Activated naive CD8-positive, alpha-beta T cell treated with anti-CD3 and anti-CD28 coated beads for 36 hours (primary cell): Measurements from ENCODE around the gene SLC34A3. TPM values are rescaled to one million over a fixed set of nuclear protein-coding genes. Genes with fewer than 3 reads are reported as not detected.

Source experiments
- DNase-seq: peaks from one replicate; pipeline ENCODE4 v3.0.0; 2021
- H3K27ac Mint-ChIP-seq: one replicate; pipeline ENCODE4 v1.8.0; 2022; ENCODE audit warnings: mild to moderate bottlenecking, moderate library complexity, mixed read lengths
- H3K27me3 Mint-ChIP-seq: one replicate; pipeline ENCODE4 v1.8.0; 2022; ENCODE audit warnings: mild to moderate bottlenecking, mixed read lengths
- H3K36me3 Mint-ChIP-seq: one replicate; pipeline ENCODE4 v1.8.0; 2021; ENCODE audit warnings: mild to moderate bottlenecking, mixed read lengths
- H3K4me1 Mint-ChIP-seq: one replicate; pipeline ENCODE4 v1.8.0; 2021; ENCODE audit warnings: mixed read lengths
- H3K4me3 Mint-ChIP-seq: one replicate; pipeline ENCODE4 v1.8.0; 2022; ENCODE audit warnings: mild to moderate bottlenecking, moderate library complexity, mixed read lengths
- H3K9me3 Mint-ChIP-seq: one replicate; pipeline ENCODE4 v1.8.0; 2022; ENCODE audit warnings: mixed read lengths
- total RNA-seq, 2 experiments: library from RNA; stranded (reverse); gene quantifications; one replicate each; pipeline ENCODE4 v1.2.3, GENCODE V29; 2021

The SLC34A3 gene
- total RNA-seq, 2 experiments from 2014 or later: not detected

DNA sequence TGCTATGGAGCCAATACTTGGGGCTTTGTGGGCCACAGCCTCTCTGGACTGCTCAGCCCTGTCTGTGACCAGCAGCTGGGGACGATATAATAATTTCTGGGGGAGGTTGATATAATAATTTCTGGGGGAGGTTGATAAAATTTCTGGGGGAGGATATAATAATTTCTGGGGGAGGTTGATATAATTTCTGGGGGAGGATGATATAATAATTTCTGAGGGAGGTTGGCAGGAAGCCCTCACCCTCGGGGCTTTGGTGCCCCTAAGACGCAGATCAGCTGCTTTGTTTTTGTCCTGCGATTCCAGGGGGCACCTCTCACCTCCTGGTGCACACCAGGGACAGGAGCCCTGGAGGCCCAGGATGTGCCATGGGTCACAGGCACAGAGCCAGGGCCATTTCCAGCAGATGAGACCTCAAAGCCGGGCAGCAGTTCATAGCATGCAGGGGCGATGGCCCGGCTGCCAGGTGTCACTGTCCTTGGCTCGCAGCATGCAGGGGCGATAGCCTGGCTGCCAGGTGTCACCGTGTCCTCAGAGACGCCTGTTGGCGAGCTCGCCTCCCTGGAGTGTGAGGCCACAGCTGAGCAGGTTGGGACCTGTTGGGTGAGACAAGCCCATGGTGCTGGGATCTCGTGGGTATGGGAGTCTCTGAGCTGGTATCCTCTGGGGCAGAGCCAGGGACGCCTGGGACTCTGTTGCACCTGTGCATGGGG, 43.1 kb downstream of the SLC34A3 start:
- H3K9me3 Mint-ChIP-seq: no peaks in the 10 kb centered on the region
- H3K27ac Mint-ChIP-seq: no peak overlapping the region
- no peak for DNase-seq
- H3K27me3 Mint-ChIP-seq: peaks cover 11% of the 10 kb centered on the region
- no peak overlapping the region for H3K4me3 Mint-ChIP-seq
- peaks cover 14% of the 10 kb centered on the region for H3K36me3 Mint-ChIP-seq
- peaks cover 14% of the 10 kb centered on the region for H3K4me1 Mint-ChIP-seq

DNA sequence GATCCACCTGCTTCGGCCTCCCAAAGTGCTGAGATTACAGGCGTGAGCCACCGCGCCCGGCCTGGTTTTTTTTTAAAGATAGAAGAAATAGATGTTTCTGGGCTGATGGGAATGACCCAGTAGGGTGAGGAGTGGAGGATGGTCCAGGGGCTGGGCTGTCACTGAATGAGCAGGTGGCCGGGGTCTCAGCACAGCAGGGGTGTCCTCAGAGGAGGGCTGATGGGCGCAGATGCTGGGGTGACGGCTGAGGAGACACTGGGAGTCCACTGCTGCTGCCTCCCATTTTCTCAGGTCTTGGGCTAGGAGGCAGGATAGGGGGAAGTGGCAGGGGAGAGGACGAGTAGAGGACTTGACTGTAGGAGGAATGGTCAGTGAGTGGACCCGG, 44.5 kb downstream of the SLC34A3 start:
- Mint-ChIP-seq H3K36me3 (peaks cover 4% of the 10 kb centered on the region), H3K9me3 (no peaks in the 10 kb centered on the region), H3K27me3 (peaks cover 11% of the 10 kb centered on the region), H3K27ac (no peak overlapping the region), H3K4me1 (peaks cover 14% of the 10 kb centered on the region), H3K4me3 (no peak overlapping the region)
- DNase-seq: no peak

DNA sequence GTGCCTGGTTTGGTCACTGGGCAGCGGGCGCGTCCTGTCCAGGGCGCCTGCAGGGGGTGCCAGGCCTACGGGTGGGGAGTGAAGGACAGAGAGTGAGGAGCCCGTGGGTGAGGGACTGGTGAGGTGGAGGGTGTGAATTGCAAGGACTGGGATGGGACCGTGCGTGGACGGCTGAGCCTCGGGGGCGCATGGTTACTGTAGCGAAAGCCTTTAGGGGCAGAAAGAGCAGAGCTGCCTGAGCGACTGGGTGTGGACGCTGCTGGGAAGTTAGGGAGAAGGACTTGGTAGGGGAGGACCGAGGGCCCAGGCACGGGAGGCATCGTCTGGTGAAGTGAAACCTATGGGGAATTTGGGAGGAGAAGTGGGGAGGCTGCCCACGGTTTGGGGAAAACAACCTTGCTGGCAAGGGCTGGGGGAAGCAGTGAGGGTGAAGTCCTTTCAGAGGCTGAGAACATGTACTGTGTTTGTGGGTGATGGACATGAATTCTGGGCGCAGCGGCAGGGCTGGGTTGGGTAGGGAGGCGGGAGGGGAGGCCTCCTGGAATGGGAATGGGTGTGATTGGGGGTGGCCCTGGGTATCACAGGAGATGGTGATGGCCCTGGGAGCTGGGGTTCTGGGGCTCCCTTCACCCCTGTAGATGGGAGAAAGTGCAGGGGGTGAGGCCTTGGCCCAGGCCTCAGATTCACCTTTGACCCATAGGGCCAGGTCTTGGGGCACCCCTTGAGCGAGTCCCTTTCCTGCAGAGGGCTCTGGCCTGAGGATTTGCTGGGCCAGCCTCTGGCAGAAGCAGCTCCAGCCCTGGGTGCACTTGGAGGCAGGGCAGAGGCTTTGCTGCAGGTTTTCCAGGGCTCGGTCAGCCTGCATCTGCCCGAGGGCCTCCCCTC, 45.1 kb downstream of the SLC34A3 start:
- no peak for DNase-seq
- H3K27ac Mint-ChIP-seq: peak overlapping the region; percentile 4
- H3K9me3 Mint-ChIP-seq: no peaks in the 10 kb centered on the region
- H3K4me1 Mint-ChIP-seq: peaks cover 14% of the 10 kb centered on the region
- H3K4me3 Mint-ChIP-seq: no peak overlapping the region
- H3K36me3 Mint-ChIP-seq: peaks cover 4% of the 10 kb centered on the region
- peaks cover 11% of the 10 kb centered on the region for H3K27me3 Mint-ChIP-seq

- peak overlapping the region; percentile 80 for H3K4me3 Mint-ChIP-seq
- H3K4me1 Mint-ChIP-seq: peaks cover 8% of the 10 kb centered on the region
- no peak for DNase-seq
- peaks cover 11% of the 10 kb centered on the region for H3K27me3 Mint-ChIP-seq
- H3K9me3 Mint-ChIP-seq: no peaks in the 10 kb centered on the region
- H3K36me3 Mint-ChIP-seq: no peaks in the 10 kb centered on the region
- H3K27ac Mint-ChIP-seq: peak overlapping the region; percentile 87
These were observed 46.0 kb downstream of the SLC34A3 start for GRCh38 chr9:137276473-137277328.

- no peaks in the 10 kb centered on the region for H3K9me3 Mint-ChIP-seq
- DNase-seq: peak; percentile 56
- H3K27ac Mint-ChIP-seq: peak within 1 kb of the TSS; percentile 87
- no peaks in the 10 kb centered on the region for H3K36me3 Mint-ChIP-seq
- peaks cover 9% of the 10 kb centered on the region for H3K4me1 Mint-ChIP-seq
- peaks cover 16% of the 10 kb centered on the region for H3K27me3 Mint-ChIP-seq
- H3K4me3 Mint-ChIP-seq: peak within 1 kb of the TSS; percentile 80
These were observed 46.8 kb downstream of the SLC34A3 start, which contains the start of gene TOR4A for GRCh38 chr9:137277329-137278041. TOR4A (plus strand) TSS chr9:137277726; CDS start chr9:137278690, 964 bp downstream.

GRCh38 chr9:137278061-137278701, 47.5 kb downstream of the SLC34A3 start:
- H3K9me3 Mint-ChIP-seq: no peaks in the 10 kb centered on the region
- peaks cover 21% of the 10 kb centered on the region for H3K27me3 Mint-ChIP-seq
- peaks cover 10% of the 10 kb centered on the region for H3K4me1 Mint-ChIP-seq
- H3K4me3 Mint-ChIP-seq: peak overlapping the region; percentile 80
- no peak for DNase-seq
- peak overlapping the region; percentile 20 for H3K27ac Mint-ChIP-seq
- H3K36me3 Mint-ChIP-seq: no peaks in the 10 kb centered on the region

GRCh38 chr9:137278721-137279711, 48.3 kb downstream of the SLC34A3 start:
- Mint-ChIP-seq H3K9me3 (no peaks in the 10 kb centered on the region), H3K27ac (no peak overlapping the region), H3K27me3 (peaks cover 27% of the 10 kb centered on the region), H3K4me3 (no peak overlapping the region), H3K36me3 (no peaks in the 10 kb centered on the region), H3K4me1 (peaks cover 10% of the 10 kb centered on the region)
- DNase-seq: no peak

- Mint-ChIP-seq H3K27me3 (peaks cover 31% of the 10 kb centered on the region), H3K27ac (no peak overlapping the region), H3K36me3 (no peaks in the 10 kb centered on the region), H3K4me3 (no peak overlapping the region), H3K9me3 (no peaks in the 10 kb centered on the region), H3K4me1 (peaks cover 7% of the 10 kb centered on the region)
- no peak for DNase-seq
These were observed 49.2 kb downstream of the SLC34A3 start for GRCh38 chr9:137279741-137280473.

DNA sequence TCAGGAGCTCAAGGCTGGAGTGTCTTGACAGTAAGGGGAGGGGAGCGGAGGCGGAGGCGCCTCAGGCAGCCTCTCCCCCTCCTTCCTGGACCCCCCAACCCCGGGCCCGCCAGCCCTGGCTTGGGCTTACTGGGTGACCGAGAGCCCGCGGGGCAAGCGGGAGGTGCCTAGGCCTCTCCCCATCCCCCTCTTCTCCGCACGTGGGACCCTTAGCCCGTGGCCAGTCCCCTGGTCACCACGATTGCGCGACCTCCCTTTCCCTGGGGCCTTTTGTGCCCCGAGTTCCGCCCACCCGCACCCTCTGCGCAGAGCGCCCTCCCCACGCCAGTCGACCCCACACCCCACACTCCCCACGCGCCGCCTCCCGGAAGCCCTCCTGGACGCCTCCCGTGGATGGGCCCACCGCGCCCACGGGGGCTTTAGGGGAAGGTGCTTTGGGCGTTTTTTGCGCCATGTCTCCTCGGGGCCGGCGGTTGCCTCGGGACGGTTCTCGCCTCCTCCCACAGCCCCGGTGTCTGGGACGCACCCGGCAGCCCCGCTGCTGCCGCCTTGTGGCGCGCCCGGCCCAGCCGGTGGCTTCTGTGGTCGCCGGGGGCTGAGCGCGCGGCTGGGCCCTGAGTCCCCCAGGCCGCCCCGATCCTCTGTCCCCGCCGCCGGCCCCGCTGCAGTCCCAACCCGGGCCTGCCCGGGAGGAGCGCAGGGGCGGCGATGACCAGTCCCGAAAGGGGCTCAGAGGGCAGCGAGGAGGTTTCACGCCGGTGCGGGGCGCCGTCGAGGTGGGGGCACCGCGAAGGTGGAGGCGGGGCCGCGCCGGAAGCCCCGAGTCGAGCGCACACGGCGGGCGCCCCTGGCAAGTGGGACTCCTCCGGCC, 50.0 kb downstream of the SLC34A3 start:
- H3K27ac Mint-ChIP-seq: no peak overlapping the region

DNA sequence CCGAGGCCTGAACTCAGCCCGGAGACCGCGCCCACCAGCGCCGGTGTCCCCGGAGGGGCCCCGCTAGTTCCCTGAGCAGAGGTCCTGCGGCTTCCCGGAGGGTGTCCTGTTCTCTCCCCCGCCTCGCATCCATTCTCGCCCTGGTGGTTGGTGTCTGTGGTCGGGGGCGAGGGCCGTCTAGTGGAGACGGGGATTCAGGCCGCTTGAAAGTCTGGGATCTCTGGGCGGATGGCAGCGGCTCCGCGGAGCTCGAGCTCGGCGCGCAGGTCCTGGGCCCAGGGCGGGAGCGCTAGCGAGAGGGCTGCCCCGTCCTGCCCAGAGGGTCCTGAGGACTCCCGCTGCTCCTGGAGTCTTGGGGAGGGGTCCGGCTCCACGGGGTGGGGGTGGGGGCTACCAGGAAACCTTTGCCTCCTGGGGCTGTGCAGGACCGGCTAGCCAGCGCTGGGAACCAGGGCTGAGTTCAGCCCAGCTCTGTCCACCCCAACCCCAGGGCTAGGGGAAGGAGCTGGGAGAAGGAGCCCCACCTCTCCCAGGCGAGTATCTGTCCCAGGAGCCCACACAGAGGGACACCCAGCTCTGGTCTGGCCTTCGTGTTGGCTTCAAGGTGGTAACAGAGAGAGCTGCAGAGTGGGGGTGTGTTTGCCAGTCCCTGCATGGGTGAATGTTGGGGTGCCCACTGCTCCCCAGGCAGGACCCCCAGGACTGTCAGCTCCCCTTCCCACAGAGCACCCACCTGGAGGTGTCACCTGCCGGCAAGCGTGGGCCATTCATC, 50.8 kb downstream of the SLC34A3 start:
- peaks cover 7% of the 10 kb centered on the region for H3K4me1 Mint-ChIP-seq
- no peak overlapping the region for H3K4me3 Mint-ChIP-seq
- H3K9me3 Mint-ChIP-seq: no peaks in the 10 kb centered on the region
- peaks cover 25% of the 10 kb centered on the region for H3K27me3 Mint-ChIP-seq
- H3K27ac Mint-ChIP-seq: no peak overlapping the region
- H3K36me3 Mint-ChIP-seq: no peaks in the 10 kb centered on the region
- DNase-seq: no peak

More for the DNA sequence above, 50.0 kb downstream of the SLC34A3 start:
- Mint-ChIP-seq H3K27me3 (peaks cover 28% of the 10 kb centered on the region), H3K4me3 (no peak overlapping the region), H3K4me1 (peaks cover 7% of the 10 kb centered on the region), H3K9me3 (no peaks in the 10 kb centered on the region), H3K36me3 (no peaks in the 10 kb centered on the region)
- DNase-seq: no peak
